T-helper 2 cell treated with Interferon-gamma antibody and Interleukin-4, amounts not matched to agents 100 ng/mL and 5 ng/mL, for 36 hours (primary cell): ENCODE data around the gene ABCA4. TPM values are rescaled to one million over a fixed set of nuclear protein-coding genes. Genes with fewer than 3 reads are reported as not detected.
"Not testable (repeated sequence)": the region's sequence is repeated elsewhere in the genome, so short reads cannot be mapped to it uniquely, and the experiment has no call there.

Experiments used
- intact Hi-C: fragments of 100-400 bp; cut with micrococcal nuclease; formaldehyde crosslinking; loops from one replicate; pipeline ENCODE4 v1.15.1; 2023
- total RNA-seq: library from RNA; stranded (reverse); gene quantifications from 2 replicates; pipeline ENCODE4 v1.2.3, GENCODE V29; 2022

ABCA4 gene
- total RNA-seq, 1 donor from 2014 or later, result not detected

DNA sequence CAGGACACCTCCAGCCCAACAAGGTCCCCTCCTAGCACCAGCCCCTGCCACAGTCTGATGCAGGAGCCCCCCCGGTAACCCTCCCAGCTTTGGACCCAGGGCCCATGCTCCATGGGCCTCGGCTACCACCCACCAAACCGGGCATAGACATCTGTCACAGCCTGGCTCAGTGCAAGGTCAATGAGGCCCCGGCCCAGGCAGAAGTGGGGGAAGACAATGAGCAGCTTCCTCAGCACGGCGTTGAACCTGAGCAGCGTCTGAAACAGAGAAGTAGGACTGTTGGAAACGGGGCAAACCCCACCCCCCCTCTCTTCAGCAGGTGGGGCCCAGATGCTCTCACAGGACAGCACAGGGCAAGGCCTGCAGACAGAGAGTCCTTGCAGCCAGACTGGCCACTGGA lies 109.8 kb downstream of the ABCA4 start:
- intact Hi-C loops, result no loop called here

DNA sequence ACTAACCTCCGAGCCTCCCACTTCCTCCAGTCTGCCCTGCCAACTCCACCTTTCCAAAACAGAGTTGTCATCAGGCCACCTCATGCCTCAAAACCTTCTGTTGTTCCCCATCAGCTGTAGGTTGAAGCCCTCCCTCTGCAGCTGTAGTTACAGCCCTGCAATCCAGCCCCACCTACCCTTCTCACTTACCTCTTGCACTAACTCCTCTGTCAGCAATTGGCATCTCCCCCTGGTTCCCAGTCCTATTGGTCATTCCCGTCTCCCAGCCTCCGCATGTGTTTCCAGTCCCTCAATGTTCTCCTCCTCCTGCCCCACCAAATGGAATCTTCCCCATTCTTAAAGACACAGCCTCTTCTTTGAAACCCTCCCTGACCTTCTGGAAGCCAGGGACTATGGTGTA lies 111.6 kb downstream of the ABCA4 start:
- intact Hi-C loops, result no loop called here

DNA sequence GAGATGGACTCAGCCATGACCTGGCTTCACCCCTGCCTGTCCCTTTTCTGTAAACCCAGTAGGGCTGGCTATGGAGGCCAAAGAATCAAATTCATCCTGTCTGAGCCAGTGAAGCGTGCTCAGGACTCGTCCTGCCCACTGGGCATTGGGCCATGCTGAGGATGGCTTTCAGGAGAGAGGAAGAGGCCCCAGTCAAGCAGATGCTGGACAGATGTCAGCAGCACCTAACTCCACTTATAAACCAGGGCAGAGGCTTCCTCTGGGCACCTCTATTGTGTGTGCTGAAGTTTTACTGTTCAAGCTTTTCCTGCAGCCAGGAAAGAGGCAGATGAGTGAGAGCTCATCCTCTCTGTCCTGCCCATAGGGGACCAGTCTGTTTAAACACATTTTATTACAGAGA lies 114.3 kb downstream of the ABCA4 start:
- intact Hi-C loops, result no loop called here

DNA sequence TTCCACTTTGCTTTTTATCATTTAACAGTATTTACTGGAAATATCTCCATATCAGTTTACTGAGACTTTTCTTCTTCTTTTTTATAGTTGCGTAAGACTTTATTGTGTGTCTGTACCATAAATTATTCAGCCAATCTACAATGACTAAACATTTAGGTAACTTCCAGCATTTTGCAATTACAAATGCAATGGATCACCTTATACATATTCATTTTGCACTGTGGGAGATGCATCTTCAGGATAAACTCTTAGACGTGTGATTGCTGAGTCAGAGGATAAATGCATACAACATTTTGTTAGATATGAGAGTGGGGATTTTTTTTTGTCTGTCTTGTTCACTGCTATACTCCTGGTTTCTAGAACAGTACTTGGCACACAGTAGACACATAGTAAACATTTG lies 116.0 kb downstream of the ABCA4 start:
- intact Hi-C loops, result no loop called here

DNA sequence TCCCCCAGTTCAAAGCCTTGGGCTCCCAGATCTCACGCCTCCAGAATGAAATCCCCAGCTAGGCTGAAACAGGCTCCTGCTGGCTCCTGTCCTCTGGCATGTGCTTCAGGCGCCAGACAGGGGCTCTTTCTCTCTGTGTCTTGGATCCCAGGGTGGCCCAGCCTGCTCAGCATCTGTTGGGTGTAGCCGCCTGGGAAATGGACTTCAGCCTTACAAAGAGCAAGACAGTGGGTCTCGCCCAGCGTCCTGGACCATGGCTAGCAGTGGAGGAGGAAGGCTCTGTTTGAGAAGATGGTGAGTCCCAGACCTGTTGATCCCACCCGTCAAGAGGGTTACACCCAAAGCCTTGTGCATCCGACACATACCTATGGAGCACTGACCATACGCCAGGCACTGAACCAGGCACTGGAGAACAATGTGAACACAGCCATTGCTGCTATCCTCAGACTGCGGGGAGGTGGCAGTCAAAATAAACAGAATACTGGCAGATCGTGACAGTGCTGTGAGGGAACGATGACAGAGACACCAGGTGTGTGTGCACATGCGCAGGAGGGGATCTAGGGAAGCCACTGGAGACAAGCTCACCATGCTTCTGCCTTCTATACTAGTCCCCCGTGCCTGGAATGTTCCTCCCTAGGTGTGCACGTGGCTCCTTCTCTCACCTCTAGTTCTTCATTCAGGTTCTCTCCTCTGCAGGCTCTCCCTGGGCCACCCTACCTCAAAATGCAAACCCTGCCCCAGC lies 118.7 kb downstream of the ABCA4 start:
- intact Hi-C loops, result no loop called here

DNA sequence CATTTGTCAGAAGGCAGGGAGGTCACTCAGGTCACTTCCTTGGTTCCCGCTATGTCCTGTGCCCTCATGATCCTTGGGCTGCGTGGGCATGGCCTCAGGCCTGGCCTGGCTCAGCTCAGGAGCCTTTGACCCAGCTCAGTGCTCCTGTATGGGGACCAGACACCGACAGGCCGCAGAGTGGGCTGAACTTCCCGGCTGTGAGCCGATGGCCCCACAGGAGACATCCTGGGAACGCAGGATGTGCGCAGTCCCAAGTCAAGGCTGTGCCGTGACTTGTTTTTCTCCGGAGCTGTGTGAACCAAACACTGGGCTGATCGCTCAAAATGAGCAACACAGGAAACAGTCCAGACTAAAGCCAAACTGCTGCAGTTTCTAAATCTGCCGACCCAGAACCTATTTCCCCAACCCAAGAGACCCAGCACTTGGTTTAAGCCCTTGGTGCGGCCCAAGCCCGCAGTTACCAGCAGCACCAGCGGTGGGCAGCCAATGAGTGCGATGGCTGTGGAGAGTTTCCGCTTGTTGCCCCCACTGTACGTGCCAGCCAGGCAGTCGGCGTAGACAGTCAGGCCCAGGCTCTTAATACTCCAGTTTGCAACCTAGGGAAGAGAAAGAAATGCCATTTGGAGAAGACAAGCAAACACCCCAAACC lies 119.4 kb downstream of the ABCA4 start:
- intact Hi-C loops, result no loop called here

DNA sequence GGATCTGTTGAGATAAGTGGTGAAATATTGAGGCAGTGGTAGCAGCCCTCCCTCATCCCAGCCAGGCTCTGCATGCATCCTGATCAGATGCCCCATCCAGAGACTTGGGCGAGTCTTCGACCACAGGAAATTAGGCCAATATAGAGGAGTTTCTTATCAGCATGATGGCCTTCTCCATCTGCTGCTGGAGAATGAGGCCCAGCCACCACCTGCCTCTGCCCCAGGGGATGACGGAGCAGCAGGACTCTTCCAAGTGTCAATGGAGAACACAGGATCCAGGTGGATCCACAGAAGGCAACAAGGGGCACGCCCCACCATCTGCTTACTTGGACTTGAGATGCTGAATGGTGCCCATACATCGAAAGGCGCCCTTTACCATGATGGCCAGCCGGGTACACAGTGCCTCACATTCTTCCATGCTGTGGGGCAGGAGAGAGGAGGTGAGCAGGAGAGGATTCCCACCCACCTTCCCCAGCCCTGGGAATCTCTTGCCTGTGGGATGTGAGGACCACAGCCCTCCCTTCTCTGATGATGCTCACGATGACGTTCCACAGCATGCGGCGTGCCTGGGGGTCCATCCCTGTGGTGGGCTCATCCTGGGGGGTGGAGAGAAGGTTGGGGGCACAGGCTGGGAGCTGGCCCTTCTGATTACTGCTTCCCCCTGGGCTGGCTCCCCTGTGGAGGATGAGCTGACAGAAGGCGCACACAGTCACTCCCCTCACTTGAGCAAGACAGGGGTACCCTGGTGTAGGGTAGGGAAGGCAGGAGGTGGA lies 120.3 kb downstream of the ABCA4 start:
- intact Hi-C loops, result no loop called here

DNA sequence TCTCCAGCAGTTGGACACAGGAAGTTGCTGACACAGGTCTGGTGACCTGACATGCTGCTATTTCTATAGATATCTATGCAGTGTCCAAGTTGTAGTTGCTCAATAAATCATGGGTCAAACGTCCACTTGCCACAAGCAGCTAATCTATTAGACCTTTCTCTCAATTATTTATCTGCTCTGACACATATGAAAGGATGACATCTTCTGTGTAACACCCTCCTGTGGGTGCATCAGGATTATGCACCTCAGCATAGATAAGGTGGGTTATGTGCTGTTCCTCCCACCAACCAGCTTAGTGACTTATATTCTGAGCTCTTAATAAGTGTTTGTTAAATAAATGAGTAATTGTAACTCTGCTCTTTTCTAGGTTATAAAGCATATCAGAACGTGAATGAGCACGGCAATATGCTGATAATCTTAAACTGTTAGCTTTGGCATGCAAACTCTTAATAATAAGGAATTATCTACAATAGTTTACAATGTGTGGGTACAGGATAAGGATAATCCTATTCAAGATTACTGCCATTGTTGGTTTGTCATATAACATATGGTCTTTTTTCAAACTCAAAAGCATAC lies 121.0 kb downstream of the ABCA4 start:
- intact Hi-C loops, result no loop called here

DNA sequence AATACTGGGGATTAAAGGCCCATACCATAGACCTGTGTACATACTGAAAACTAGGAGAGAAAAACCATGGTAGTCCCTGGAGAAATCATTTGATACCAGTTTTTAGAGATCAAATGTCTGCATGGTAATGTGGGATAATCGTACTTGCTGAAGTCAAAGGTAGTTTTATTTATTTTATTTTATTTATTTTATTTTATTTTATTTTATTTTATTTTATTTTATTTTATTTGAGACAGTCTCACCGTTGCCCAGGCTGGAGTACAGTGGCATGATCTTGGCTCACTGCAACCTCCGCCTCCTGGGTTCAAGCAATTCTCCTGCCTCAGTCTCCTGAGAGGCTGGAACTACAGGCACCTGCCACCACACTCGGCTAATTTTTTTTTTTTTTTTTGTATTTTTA lies 122.4 kb downstream of the ABCA4 start:
- intact Hi-C loops, result not testable (repeated sequence)

DNA sequence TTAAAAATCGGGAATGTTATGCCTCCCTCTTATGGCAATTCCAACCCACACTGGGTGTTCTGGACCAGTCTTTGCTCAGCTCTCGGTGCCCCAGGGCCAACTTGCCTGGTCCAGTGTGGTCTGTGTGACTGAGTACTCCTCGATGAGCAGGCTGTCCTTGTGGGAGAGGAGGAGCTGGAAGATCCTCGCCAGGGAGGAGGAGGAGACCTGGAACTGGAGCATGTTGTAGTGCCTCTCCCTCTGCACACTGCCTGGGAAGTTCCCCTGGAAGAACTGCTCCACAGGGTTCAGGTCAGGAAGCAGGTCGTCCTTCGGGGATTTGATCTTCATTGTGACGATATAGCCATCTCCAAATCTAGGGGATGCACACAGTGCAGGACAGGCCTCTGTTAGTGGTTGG lies 123.2 kb downstream of the ABCA4 start:
- intact Hi-C loops, result no loop called here

DNA sequence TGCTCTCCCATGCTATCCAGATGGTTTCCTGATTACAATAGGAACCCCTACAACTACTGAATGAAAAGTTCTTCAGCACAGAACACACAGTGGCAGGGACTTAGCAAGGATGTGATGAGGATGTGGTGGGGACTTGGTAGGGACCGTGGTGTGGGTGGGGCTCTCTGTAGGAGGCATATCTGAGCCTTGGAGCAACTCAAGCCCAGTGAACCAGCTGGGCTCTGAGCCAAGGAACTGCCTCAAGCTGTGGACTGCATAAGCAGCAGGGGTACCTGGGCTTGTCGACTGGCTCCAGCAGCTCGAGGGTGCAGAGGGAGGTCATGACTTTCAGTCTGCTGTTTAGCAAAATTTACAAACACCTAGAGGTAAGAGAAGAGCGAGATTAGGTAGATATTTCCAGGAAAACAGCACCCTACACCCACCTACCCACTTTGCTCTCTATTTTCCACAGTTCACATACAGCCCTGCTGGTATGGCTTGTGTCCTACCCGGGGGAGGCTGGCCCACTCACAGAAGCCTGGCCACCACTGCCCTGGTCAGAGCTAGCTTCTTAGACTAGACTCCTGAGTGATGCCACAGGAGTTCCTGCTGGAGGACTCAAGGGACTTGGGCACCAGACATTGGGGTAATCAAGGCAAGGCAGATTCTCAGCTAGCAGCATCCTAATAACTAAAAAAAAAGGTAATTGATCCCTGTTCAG lies 125.0 kb downstream of the ABCA4 start:
- intact Hi-C loops, result no loop called here

DNA sequence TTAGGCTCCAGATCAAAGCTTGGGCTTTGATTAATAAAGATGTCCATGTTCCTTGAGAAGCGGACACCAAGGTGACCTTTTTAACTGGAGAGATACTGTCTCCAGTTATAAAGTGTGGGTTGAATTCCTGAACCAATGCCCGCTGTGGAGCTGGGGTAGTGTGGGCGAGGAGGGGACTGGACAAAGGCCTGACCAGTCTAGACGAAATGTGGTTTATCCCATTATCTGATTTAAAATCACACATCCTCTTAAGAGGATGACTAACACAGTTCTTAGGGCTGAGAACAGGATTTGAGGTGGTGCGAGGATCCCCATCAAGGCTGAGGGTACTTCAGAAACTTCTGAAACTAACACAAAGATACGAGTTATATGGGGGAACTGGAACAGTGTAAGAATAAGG lies 127.2 kb downstream of the ABCA4 start:
- intact Hi-C loops, result no loop called here

DNA sequence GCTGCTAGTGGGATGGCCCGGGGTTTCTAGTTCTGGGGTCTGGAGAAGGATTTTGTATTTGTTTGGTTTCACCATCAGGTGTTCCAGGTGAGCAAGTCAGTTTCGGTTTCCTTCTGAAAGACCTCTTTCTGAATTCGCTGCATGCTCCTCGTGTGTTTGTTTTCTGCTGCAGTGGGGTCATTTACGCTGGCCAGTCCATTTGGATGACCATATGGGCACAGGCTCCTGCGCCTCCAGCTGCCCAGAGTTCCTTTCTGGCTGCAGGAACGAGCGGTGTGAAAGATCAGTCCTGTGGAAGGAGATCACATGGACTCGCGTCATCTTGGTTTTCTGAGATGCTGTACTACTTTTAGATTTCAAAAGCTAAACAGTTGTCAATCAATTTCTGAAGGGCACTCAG lies 128.0 kb downstream of the ABCA4 start:
- intact Hi-C loops, result no loop called here

DNA sequence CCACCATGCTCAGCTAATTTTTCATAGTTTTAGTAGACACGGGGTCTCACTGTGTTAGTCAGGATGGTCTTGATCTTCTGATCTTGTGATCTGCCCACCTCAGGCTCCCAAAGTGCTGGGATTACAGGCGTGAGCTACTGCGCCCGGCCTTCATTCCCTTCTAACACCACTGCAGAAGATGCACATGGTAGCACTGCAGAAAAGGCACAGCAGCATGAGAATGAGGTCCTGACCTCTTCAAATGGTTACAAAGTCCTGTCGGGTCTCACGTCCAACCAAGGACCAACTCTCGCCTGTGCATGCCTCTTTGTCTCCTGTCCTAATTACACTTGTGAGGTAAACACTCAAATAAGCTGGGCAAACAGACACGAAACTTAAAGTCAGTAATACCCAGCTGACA lies 128.8 kb downstream of the ABCA4 start:
- intact Hi-C loops, result no loop called here

DNA sequence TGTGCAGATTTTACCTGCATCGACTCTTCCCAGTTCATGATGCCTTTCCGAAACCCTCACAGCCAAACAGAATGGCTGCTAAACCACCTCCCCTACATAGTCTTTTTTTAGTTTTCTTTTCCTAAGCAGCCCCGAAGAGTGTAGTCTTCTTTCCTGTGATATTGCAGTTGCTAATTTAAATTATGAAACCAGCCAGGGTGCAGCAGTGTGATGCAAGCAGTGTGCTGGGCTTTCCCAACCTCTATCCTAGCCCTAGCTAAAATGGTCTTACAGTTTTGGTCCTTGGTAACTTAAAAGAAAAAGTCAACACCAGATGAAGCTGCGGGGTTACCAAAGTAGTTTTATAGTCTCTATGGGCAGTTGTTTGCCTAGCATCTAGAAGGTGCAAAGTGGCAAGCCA lies 129.7 kb downstream of the ABCA4 start:
- intact Hi-C loops, result no loop called here

DNA sequence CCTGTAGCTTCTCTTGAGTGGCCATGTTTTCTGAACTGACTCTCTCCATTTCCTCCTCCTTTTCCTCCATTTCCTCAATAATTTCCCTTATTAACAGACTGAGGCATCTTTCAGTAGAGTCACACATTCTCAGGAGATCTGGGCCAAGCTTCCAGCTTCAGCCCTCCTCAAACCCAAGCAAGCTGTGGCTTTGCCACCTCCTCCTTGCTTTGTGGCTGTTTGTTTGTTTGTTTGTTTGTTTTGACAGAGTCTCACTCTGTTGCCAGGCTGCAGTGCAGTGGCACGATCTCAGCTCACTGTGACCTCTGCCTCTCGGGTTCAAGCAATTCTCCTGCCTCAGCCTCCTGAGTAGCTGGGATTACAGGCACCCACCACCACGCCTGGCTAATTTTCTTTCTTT lies 130.5 kb downstream of the ABCA4 start:
- intact Hi-C loops, result not testable (repeated sequence)

DNA sequence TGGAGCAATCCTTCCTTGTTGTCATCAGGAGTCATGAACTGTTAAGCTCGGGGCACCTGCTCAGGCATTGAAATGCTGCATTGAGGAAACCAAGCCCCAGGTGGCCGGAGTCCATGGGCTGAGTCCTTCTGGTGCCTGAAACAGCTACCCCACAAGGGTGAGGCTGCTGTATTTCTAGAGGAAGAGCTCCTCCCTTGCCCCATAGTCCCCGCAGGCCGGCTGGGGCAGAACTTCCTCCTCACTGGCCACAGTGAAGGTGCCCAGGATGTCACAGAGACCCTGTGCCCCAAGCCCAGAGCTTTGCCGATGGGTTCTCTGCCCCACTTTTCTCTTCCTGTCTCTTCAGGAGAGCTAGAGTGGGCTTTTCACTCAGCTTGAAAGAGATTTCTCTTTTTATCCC lies 130.9 kb downstream of the ABCA4 start:
- intact Hi-C loops, result no loop called here

DNA sequence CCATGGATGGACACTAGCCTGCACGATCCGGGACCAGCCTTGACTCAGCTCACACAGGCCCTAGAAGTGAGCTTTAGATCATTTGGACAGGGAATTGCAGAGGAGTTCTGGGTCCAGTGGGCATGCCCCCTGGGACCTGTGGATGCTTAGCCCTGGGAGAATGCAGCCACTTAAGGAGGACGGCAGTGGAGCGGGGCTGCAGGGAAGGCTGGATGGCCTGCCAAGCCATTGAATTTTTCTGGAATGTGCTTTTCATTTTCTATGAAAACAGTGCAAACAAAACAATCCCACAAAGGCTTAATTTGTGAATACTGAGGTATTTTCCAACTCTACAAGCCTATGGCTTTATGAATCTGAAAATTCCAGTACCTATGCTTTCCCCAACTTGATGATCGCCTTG lies 131.3 kb downstream of the ABCA4 start:
- intact Hi-C loops, result no loop called here

DNA sequence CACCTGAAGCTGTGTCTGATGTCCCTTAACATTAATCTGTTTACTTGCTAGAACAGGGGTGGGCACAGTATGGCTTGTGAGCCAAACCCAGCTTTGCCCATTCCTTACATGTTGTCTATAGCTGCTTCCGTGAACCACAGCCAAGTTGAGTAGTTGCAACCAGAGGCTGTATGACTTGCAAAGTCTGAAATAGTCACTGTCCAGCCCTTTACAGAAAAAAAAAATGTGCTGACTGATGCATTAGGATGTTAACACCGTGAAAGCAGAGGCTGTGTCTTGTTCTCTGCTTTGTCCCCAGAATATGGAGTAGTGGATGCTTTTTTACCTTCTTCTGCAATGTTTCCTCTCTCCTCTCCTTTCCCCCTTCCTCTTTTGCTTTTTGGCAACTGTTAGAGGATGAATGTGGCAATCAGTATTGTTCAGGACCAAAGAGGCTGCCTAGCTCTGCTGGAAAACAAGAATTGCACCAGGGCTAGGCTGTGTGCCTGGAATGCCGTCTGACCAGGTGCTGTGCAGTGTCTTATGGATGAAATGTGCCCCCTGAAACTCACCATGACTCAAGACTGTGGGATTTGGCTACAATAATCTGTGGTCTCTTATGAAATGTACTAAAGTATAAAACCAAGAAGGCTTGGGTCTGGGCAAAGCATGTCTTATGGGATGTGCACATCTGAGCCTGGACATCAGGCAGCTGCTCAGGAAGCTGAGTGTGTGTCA lies 132.2 kb downstream of the ABCA4 start:
- intact Hi-C loops, result no loop called here

DNA sequence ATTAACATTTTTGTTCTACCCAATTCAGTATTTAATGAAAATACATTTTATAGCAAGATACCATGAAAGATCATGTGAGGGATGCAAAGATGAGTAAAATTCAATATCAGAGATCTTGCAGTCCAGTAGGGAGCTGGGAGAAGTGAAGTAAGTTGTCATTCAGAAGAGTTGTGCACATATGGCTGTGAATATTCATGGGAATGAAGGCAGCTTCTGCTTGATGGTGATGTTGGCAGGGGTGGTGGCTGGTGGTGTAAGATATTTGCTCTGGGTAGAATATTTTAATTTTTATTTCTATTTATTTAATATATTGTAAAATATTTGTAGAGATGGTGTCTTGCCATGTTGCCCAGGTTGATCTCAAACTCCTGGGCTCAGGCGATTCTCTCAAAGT lies 139.7 kb downstream of the ABCA4 start:
- intact Hi-C loops, result no loop called here
